IMR-90 (cell line): ENCODE data around the gene ST8SIA4. TPM values are rescaled to one million over a fixed set of nuclear protein-coding genes. Genes with fewer than 3 reads are reported as not detected.

Experiments
- ATAC-seq: fragments of 200-7000 bp; cut with Tn5 transposase; 2 replicates; pipeline ENCODE4 v1.9.1; 2020; ENCODE audit warnings: low read depth, mild to moderate bottlenecking, moderate library complexity
- BruUV-seq: library from RNA; stranded (reverse); fragments of 400-500 nt; replicated peaks from 2 replicates; lab custom pipeline; 2021; lab: Mats Ljungman, UMichigan
- CTCF ChIA-PET: fragments of 300-600 bp; formaldehyde crosslinking; extraction: SDS; loops from one replicate; lab custom pipeline; 2021; ENCODE audit warnings: antibody characterized with exemption; lab: Yijun Ruan, JAX
- POLR2A ChIA-PET: fragments of 300-600 bp; sonication (Branson Sonifier 250); formaldehyde crosslinking; loops from one replicate; lab custom pipeline; 2022; ENCODE audit warnings: antibody characterized with exemption; ENCODE audit not compliant: unreplicated experiment; lab: Charles Lee
- DNase-seq: peaks from one replicate; pipeline ENCODE4 v3.0.0; 2013
- H2AFZ ChIP-seq: replicated peaks from 2 replicates; pipeline ENCODE3; 2013; ENCODE audit warnings: low read length, mild to moderate bottlenecking; ENCODE audit not compliant: poor library complexity
- H2AK5ac ChIP-seq: 2 replicates; pipeline ENCODE4 v1.6.1; 2013; ENCODE audit warnings: low read depth, low read length, inconsistent platforms
- H2AK9ac ChIP-seq: replicated peaks from 2 replicates; pipeline ENCODE3; 2013; ENCODE audit warnings: mild to moderate bottlenecking, low read depth, low read length, moderate library complexity; ENCODE audit not compliant: poor library complexity
- H2BK120ac ChIP-seq: 2 replicates; pipeline ENCODE4 v1.6.1; 2013; ENCODE audit warnings: low read depth, low read length, inconsistent platforms
- H2BK15ac ChIP-seq: 3 replicates; pipeline ENCODE4 v1.6.1; 2013; ENCODE audit warnings: low read depth, low read length, inconsistent platforms
- H2BK20ac ChIP-seq: 2 replicates; pipeline ENCODE4 v1.6.1; 2013; ENCODE audit warnings: low read depth, mild to moderate bottlenecking, inconsistent platforms, low read length, moderate library complexity
- H2BK5ac ChIP-seq: 2 replicates; pipeline ENCODE4 v1.6.1; 2013; ENCODE audit warnings: mild to moderate bottlenecking, low read depth, low read length, inconsistent platforms; ENCODE audit not compliant: poor library complexity, severe bottlenecking
- H3K14ac ChIP-seq: replicated peaks from 2 replicates; pipeline ENCODE4 v1.6.1; 2013; ENCODE audit warnings: low read depth, low read length, inconsistent platforms
- H3K18ac ChIP-seq: 2 replicates; pipeline ENCODE4 v1.6.1; 2013; ENCODE audit warnings: low read depth, low read length, control low read depth
- H3K23ac ChIP-seq: 2 replicates; pipeline ENCODE4 v1.6.1; 2013; ENCODE audit warnings: low read depth, low read length, inconsistent platforms
- H3K27ac ChIP-seq: 2 replicates; pipeline ENCODE4 v1.5.1; 2013; ENCODE audit warnings: mild to moderate bottlenecking, control low read depth, low read length; ENCODE audit not compliant: insufficient read depth
- H3K27me3 ChIP-seq: 2 replicates; pipeline ENCODE4 v1.6.1; 2013; ENCODE audit warnings: low read length; ENCODE audit not compliant: control insufficient read depth, insufficient read depth
- H3K36me3 ChIP-seq: 2 replicates; pipeline ENCODE4 v1.6.1; 2013; ENCODE audit warnings: low read length, mixed read lengths; ENCODE audit not compliant: control insufficient read depth, insufficient read depth
- H3K4ac ChIP-seq: 2 replicates; pipeline ENCODE4 v1.6.1; 2013; ENCODE audit warnings: low read depth, low read length, inconsistent platforms
- H3K4me1 ChIP-seq: 2 replicates; pipeline ENCODE4 v1.6.1; 2013; ENCODE audit warnings: low read length, mixed read lengths; ENCODE audit not compliant: control insufficient read depth, insufficient read depth
- H3K4me2 ChIP-seq: 2 replicates; pipeline ENCODE4 v1.6.1; 2013; ENCODE audit warnings: low read depth, mild to moderate bottlenecking, control low read depth, low read length, moderate library complexity
- H3K4me3 ChIP-seq: 2 replicates; pipeline ENCODE4 v1.5.1; 2013; ENCODE audit warnings: low read depth, mild to moderate bottlenecking, control low read depth, low read length, moderate library complexity; ENCODE audit not compliant: insufficient read depth
- H3K56ac ChIP-seq: 2 replicates; pipeline ENCODE4 v1.6.1; 2013; ENCODE audit warnings: low read length, inconsistent platforms; ENCODE audit not compliant: insufficient read depth; ENCODE audit errors: extremely low read depth
- H3K79me1 ChIP-seq, 2 experiments: 2 replicates each; pipeline ENCODE4 v1.6.1; 2013; ENCODE audit warnings: low read length in 2 of 2, inconsistent platforms in 1 of 2, low read depth in 1 of 2
- H3K9ac ChIP-seq: 2 replicates; pipeline ENCODE4 v1.6.1; 2013; ENCODE audit warnings: low read depth, low read length, control low read depth
- H3K9me1 ChIP-seq: 2 replicates; pipeline ENCODE4 v1.6.1; 2013; ENCODE audit warnings: low read length, inconsistent platforms; ENCODE audit not compliant: insufficient read depth
- H3K9me3 ChIP-seq: 2 replicates; pipeline ENCODE4 v1.6.1; 2013; ENCODE audit warnings: low read length; ENCODE audit not compliant: control insufficient read depth, insufficient read depth
- H4K20me1 ChIP-seq: 2 replicates; pipeline ENCODE4 v1.6.1; 2013; ENCODE audit warnings: low read length, inconsistent platforms; ENCODE audit not compliant: insufficient read depth
- H4K5ac ChIP-seq: 2 replicates; pipeline ENCODE4 v1.6.1; 2013; ENCODE audit warnings: mild to moderate bottlenecking, low read depth, low read length, control low read depth
- H4K8ac ChIP-seq, 2 experiments: 2 replicates each; pipeline ENCODE4 v1.6.1; 2013; ENCODE audit warnings: low read depth in 2 of 2, low read length in 2 of 2, control low read depth in 1 of 2, inconsistent platforms in 1 of 2
- H4K91ac ChIP-seq: 2 replicates; pipeline ENCODE4 v1.6.1; 2013; ENCODE audit warnings: low read depth, low read length, inconsistent platforms; ENCODE audit not compliant: insufficient read depth
- BHLHE40 ChIP-seq: fragments of 150-350 bp; IDR thresholded peaks from 2 replicates; pipeline ENCODE4 v1.6.1; 2016; ENCODE audit warnings: mild to moderate bottlenecking, low read depth, low read length
- CEBPB ChIP-seq: IDR thresholded peaks from 2 replicates; pipeline ENCODE4 v1.6.1; 2012; ENCODE audit warnings: low read depth, low read length, improper control_type of control experiment
- CHD1 ChIP-seq: IDR thresholded peaks from 2 replicates; pipeline ENCODE4 v1.6.1; 2012; ENCODE audit warnings: low read depth, low read length, improper control_type of control experiment
- CTCF ChIP-seq: conservative IDR thresholded peaks from 2 replicates; pipeline ENCODE4 v1.5.1; 2012; ENCODE audit warnings: mild to moderate bottlenecking, low read depth, low read length, improper control_type of control experiment
- ELK1 ChIP-seq: fragments of 150-350 bp; IDR thresholded peaks from 2 replicates; pipeline ENCODE4 v1.6.1; 2016; ENCODE audit warnings: low read depth, mild to moderate bottlenecking, low read length, moderate library complexity, borderline replicate concordance
- FOS ChIP-seq: fragments of 150-350 bp; IDR thresholded peaks from 2 replicates; pipeline ENCODE4 v1.6.1; 2016; ENCODE audit warnings: low read depth, low read length
- MAFK ChIP-seq: IDR thresholded peaks from 2 replicates; pipeline ENCODE4 v1.6.1; 2012; ENCODE audit warnings: low read depth, low read length, improper control_type of control experiment
- MAZ ChIP-seq: IDR thresholded peaks from 2 replicates; pipeline ENCODE4 v1.6.1; 2012; ENCODE audit warnings: low read depth, mild to moderate bottlenecking, low read length, improper control_type of control experiment, moderate library complexity, borderline replicate concordance
- MXI1 ChIP-seq: IDR thresholded peaks from 2 replicates; pipeline ENCODE4 v1.6.1; 2012; ENCODE audit warnings: low read depth, mild to moderate bottlenecking, low read length, moderate library complexity, borderline replicate concordance
- NFE2L2 ChIP-seq: fragments of 150-350 bp; IDR thresholded peaks from 2 replicates; pipeline ENCODE4 v1.6.1; 2016; ENCODE audit warnings: low read depth, mild to moderate bottlenecking, low read length
- POLR2A ChIP-seq: IDR thresholded peaks from 2 replicates; pipeline ENCODE4 v1.6.1; 2012; ENCODE audit warnings: mild to moderate bottlenecking, low read depth, low read length
- RCOR1 ChIP-seq: IDR thresholded peaks from 2 replicates; pipeline ENCODE4 v1.6.1; 2012; ENCODE audit warnings: mild to moderate bottlenecking, low read length, improper control_type of control experiment; ENCODE audit not compliant: insufficient replicate concordance
- RFX5 ChIP-seq: IDR thresholded peaks from 2 replicates; pipeline ENCODE4 v1.8.0; 2012; ENCODE audit warnings: low read depth, mild to moderate bottlenecking, low read length, moderate library complexity
- USF2 ChIP-seq: fragments of 150-350 bp; IDR thresholded peaks from 2 replicates; pipeline ENCODE4 v1.6.1; 2017; ENCODE audit warnings: mild to moderate bottlenecking, antibody characterized with exemption, low read length, low read depth
- WGBS, 2 experiments: methylation state at CpG; one replicate each; pipeline versions ENCODE4 v1.1.5 to v1.1.7; 2013; ENCODE audit warnings: missing lambda C conversion rate in 2 of 2; ENCODE audit not compliant: insufficient read length in 1 of 2; ENCODE audit errors: extremely low coverage in 2 of 2; 5-methylcytosine and 5-hydroxymethylcytosine counted together
- dilution Hi-C: fragments of 300-500 bp; cut with HindIII; formaldehyde crosslinking; loops from one replicate; pipeline ENCODE4 v1.14.3; 2018; ENCODE audit warnings: low sequenced_read_pairs; ENCODE audit not compliant: unreplicated experiment
- in situ Hi-C: fragments of 300-500 bp; cut with MboI; formaldehyde crosslinking; loops from 3 replicates; pipeline ENCODE4 v1.14.3; 2019; ENCODE audit warnings: low sequenced_read_pairs, inconsistent platforms, mixed read lengths
- intact Hi-C: fragments of 100-400 bp; cut with micrococcal nuclease; formaldehyde crosslinking; loops from 2 replicates; pipeline ENCODE4 v1.10.0; 2022
- polyA plus RNA-seq, 3 experiments: library from polyadenylated mRNA; depleted of rRNA; stranded (reverse); fragments of >200 nt; gene quantifications; 2 replicates each; pipeline ENCODE4 v1.2.3, GENCODE V29; 2012; ENCODE audit warnings: low replicate concordance in 1 of 3
- total RNA-seq: library from RNA; depleted of rRNA; stranded (reverse); fragments of >200 nt; gene quantifications from 2 replicates; pipeline ENCODE4 v1.2.3, GENCODE V29; 2012

ST8SIA4 gene
- total and polyA plus RNA-seq, 2 of the 4 experiments (the other 2 are of a cell fraction): 0.02 to 0.18 TPM

- POLR2A ChIA-PET: no interaction called here
- dilution Hi-C loops: no loop called here
These were observed 111.7 kb downstream of the ST8SIA4 start for GRCh38 chr5:100791391-100791790.

More at GRCh38 chr5:100791391-100791790, 111.7 kb downstream of the ST8SIA4 start:
- no peak for DNase-seq
- Histone ChIP-seq H2BK20ac (no peak overlapping the region), H3K79me1 (no peaks in the 10 kb centered on the region), H3K23ac (no peak overlapping the region), H2AFZ (no peak overlapping the region), H3K27ac (no peak overlapping the region), H2BK15ac (no peak overlapping the region), H3K9me3 (peaks cover 6% of the 10 kb centered on the region; the same call in 1 of the 2 replicates), H2BK120ac (no peak overlapping the region), H3K4me3 (no peak overlapping the region), H3K36me3 (no peaks in the 10 kb centered on the region), H4K20me1 (no peaks in the 10 kb centered on the region), H3K18ac (no peak overlapping the region), H4K8ac (no peak overlapping the region), H3K9ac (no peak overlapping the region), H4K5ac (no peak overlapping the region), H3K56ac (no peak overlapping the region), H2BK5ac (no peak overlapping the region), H3K9me1 (no peaks in the 10 kb centered on the region), H3K14ac (no peak overlapping the region), H3K4me1 (no peaks in the 10 kb centered on the region), H3K27me3 (no peaks in the 10 kb centered on the region), H3K4ac (no peak overlapping the region), H2AK5ac (no peak overlapping the region), H3K4me2 (no peak overlapping the region), H4K91ac (no peak overlapping the region), H2AK9ac (no peak overlapping the region)
- 100% methylated on average over 1 of the region's 2 CpGs for WGBS, 2 experiments
- CTCF ChIA-PET: no interaction called here
- ATAC-seq: no peak
- in situ Hi-C loops: no loop called here
- TF ChIP-seq NFE2L2: no peak
- no peak for TF ChIP-seq CHD1
- no peak for TF ChIP-seq USF2
- no peak for TF ChIP-seq POLR2A
- no peak for TF ChIP-seq MAFK
- TF ChIP-seq BHLHE40: no peak
- no peak for TF ChIP-seq ELK1
- TF ChIP-seq MAZ: no peak
- no peak for TF ChIP-seq RCOR1
- TF ChIP-seq FOS: no peak
- no peak for TF ChIP-seq CEBPB
- no peak for TF ChIP-seq RFX5
- TF ChIP-seq MXI1: no peak
- no peak for TF ChIP-seq CTCF
- no TSS peak for BruUV-seq
- intact Hi-C loops: no loop called here
